GM19023 (cell line): ENCODE data around the gene ARSK.

Source experiments
- ATAC-seq: cut with Tn5 transposase; IDR thresholded peaks from one replicate; pipeline ENCODE4 v1.9.1; 2021; ENCODE audit warnings: mild to moderate bottlenecking, moderate library complexity; ENCODE audit not compliant: unreplicated experiment

ARSK gene

DNA sequence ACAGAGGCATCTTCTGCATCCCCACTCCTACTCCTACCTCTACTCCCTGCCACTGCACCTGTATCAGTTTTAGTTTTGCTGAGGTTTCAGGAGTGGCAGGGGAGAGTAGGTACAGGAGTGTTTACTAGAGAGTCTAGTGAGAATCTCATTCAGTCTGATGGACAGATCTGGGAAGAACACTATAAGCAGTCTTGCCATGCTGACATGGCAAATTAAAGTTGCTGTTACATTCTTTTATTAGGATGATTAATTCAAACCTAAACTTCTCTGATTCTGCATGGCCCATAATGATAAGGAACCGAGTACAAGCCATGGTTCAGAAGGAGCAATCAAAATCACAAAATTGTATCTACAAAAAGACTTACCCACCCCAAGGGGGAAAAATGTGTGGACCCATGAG is 7.4 kb downstream of the ARSK start:
- ATAC-seq: no peak

- no peak for ATAC-seq
Observed at GRCh38 chr5:95563367-95563766, 8.5 kb downstream of the ARSK start.

GRCh38 chr5:95564450-95564849 is 9.5 kb downstream of the ARSK start:
- no peak for ATAC-seq

GRCh38 chr5:95565280-95565920 is 10.5 kb downstream of the ARSK start:
- ATAC-seq: no peak

DNA sequence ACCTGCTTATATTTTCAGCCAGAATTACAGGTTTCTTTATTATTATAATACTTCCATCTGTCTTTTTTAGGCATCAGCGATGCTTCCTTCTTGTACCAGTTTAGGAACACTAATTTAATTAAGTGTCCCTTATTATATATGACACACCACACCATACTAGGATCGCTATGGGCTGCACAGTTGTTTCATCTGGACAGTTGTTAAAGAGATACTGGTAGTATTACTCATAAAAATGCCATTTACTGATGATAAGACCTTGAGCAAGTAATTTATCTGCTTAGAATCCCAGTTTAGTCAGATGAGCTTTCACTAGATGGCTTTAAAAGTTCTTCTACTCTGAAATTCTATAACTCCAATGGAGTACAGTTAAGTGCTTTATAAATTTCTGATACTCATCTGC is 17.1 kb downstream of the ARSK start:
- ATAC-seq: no peak

- ATAC-seq: no peak
Observed at GRCh38 chr5:95581576-95581975, 26.7 kb downstream of the ARSK start.

DNA sequence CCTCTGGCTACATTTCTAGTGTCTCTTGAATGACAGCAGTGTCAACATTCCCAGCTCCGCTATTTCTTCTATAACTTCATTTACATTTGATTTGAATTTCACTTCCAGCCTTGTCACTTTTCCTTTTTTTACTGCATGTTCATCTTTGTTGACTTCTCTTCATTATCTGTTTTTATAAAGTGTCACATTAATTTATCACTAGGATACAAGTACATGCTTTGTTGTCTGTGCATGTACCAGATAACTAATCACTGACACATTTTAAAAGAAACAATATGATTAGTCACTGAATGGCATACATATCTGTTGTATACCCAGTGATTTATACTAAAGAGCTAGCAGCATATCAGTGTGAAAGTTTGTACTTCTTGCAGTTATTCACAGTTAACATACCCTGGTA is 29.1 kb downstream of the ARSK start:
- ATAC-seq: no peak

DNA sequence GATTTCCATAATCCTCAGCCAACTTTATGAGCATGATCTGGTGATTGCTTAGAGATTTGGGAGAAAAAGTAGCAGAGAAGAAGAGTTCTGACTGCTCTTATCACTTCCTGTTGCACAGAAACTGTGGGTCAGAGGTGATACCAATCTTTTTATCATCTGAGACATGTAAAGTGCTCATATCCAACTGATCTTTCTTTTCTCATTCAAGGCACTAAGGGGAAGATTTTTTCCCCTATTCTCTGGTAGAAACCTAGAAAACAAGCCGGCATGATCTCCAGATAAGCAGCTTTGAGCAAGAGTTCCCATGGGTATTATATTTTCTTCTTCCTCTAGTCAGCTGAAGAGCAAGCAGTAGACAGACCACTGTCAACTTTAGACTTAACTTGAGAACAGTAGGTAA is 36.0 kb downstream of the ARSK start:
- no peak for ATAC-seq

- ATAC-seq: peak; percentile 88
Observed at GRCh38 chr5:95591490-95591901, 36.6 kb downstream of the ARSK start.

GRCh38 chr5:95595289-95595931 is 40.5 kb downstream of the ARSK start:
- no peak for ATAC-seq

- no peak for ATAC-seq
Observed at GRCh38 chr5:95599252-95599651, 44.4 kb downstream of the ARSK start.

GRCh38 chr5:95600557-95600956 is 45.7 kb downstream of the ARSK start:
- no peak for ATAC-seq

DNA sequence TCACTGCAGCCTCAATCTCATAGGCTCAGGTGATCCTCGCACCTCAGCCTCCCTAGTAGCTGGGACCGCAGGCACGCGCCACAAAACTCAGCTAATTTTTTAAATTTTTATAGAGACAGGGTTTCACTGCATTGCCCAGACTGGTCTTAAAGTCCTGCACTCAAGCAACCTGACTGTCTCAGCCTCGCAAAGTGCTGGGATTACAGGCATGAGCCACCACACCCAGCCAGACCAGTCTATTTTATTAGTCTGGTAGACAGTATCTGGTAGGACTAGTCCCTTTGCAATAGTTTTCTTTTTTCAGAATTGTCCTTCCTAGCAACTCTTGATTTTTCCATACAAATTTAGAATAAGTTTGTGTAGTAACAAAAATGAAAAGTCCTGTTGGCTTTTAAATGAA is 50.9 kb downstream of the ARSK start:
- no peak for ATAC-seq

- ATAC-seq: no peak
Observed at GRCh38 chr5:95606419-95606818, 51.5 kb downstream of the ARSK start.

GRCh38 chr5:95609711-95610110 is 54.8 kb downstream of the ARSK start:
- ATAC-seq: no peak

DNA sequence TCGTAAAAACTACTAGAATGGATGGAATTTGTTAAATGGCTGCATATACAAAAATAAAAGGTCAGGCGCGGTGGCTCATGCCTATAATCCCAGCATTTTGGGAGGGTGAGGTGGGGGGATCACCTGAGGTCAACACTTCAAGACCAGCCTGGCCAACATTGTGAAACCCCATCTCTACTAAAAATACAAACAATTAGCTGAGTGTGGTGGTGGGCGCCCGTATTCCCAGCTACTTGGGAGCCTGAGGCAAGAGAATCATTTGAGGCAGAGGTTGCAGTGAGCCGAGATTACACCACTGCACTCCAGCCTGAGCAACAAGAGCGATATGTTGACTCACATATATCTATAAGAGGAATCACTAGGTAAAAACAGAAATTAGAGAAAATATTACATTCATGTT is 55.6 kb downstream of the ARSK start:
- no peak for ATAC-seq

GRCh38 chr5:95611396-95611795 is 56.5 kb downstream of the ARSK start:
- ATAC-seq: no peak

DNA sequence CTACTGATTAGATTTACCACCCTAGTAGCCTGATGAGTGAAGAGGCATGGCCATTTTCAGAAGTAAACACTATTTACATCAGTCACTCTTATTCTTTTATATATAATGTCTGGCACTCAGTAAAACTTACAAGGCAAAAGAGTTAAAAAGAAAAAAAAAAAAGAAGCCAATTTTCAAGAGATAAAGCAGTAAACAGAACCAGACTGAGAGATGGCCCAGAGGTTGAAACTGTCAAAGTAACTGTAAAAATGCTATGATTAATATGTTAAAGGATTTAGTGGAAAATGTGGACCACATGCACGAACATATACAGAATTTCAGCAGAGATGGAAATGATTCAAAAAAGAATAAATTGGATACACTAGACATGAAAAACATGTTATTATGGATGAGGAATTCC is 58.6 kb downstream of the ARSK start:
- ATAC-seq: no peak

DNA sequence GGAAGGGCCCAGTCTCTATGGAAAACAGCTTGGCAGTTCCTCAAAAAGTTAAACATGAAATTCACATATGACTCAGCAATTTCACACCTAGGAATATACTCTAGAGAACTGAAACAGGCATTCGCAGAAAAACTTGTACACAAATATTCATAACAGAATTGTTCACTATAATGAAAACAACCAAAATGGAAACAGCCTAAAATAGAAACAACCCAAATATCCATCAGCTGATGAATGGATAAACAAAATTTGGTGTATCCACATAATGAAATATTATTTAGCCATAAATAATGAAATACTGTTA is 60.2 kb downstream of the ARSK start:
- no peak for ATAC-seq

- no peak for ATAC-seq
Observed at GRCh38 chr5:95617057-95617456, 62.2 kb downstream of the ARSK start.

GRCh38 chr5:95619096-95619495 is 64.2 kb downstream of the ARSK start:
- ATAC-seq: no peak

DNA sequence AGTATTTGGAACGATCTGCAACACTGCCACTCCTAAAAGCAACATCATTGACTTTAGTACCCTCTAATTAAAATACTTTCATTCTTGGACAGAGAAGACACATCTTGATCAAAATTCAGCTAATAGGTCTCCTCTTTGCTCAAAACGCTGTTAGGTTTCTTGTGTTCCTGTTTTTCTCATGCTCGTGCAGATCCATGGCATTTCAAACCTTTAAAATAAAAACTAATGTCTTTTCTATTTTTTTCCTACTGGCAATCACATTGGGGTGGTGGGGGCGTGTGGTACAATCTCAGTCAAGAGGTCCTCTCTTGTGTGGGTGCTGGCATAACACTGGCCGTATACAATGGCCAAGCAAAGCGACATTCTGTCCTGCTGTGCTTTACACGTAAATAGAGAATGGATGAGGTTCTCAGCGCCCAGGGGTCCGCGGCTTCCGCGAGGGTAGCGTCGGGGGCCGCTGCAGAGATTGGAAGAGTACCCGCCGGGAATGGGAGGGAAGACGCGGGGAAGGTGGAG is 64.7 kb downstream of the ARSK start:
- ATAC-seq: no peak
